Nephron progenitor cell (in vitro differentiated cells): Measurements from ENCODE around the gene TBC1D14.

ENCODE experiments used
- DNase-seq: peaks from one replicate; pipeline ENCODE4 v3.0.0; 2021
- H3K27ac Mint-ChIP-seq: 2 replicates; pipeline ENCODE4 v1.8.0; 2021; ENCODE audit warnings: mild to moderate bottlenecking, moderate library complexity, mixed read lengths
- H3K27me3 Mint-ChIP-seq: 2 replicates; pipeline ENCODE4 v1.8.0; 2021; ENCODE audit warnings: mild to moderate bottlenecking, low read depth, mixed read lengths; ENCODE audit not compliant: poor library complexity
- H3K36me3 Mint-ChIP-seq: 2 replicates; pipeline ENCODE4 v1.8.0; 2021; ENCODE audit warnings: low read depth, mixed read lengths
- H3K4me1 Mint-ChIP-seq: 2 replicates; pipeline ENCODE4 v1.8.0; 2021; ENCODE audit warnings: mixed read lengths
- H3K4me3 Mint-ChIP-seq: 2 replicates; pipeline ENCODE4 v1.8.0; 2021; ENCODE audit warnings: mild to moderate bottlenecking, moderate library complexity, mixed read lengths
- H3K9me3 Mint-ChIP-seq: 2 replicates; pipeline ENCODE4 v1.8.0; 2021; ENCODE audit warnings: mild to moderate bottlenecking, moderate library complexity, mixed read lengths
- TF ChIP-seq, protein P1 (sequence below): fragments of 200-600 bp; sonication (generic); IDR thresholded peaks from 2 replicates; pipeline ENCODE4 v1.5.0; 2021; ENCODE audit warnings: antibody characterized with exemption

Gene TBC1D14

GRCh38 chr4:6928081-6928480, 18.5 kb downstream of the TBC1D14 start:
- DNase-seq = no peak
- peaks cover 9% of the 10 kb centered on the region for H3K9me3 Mint-ChIP-seq
- H3K4me1 Mint-ChIP-seq = peaks cover 58% of the 10 kb centered on the region
- peaks cover 44% of the 10 kb centered on the region for H3K36me3 Mint-ChIP-seq
- TF ChIP-seq, protein P1, sequence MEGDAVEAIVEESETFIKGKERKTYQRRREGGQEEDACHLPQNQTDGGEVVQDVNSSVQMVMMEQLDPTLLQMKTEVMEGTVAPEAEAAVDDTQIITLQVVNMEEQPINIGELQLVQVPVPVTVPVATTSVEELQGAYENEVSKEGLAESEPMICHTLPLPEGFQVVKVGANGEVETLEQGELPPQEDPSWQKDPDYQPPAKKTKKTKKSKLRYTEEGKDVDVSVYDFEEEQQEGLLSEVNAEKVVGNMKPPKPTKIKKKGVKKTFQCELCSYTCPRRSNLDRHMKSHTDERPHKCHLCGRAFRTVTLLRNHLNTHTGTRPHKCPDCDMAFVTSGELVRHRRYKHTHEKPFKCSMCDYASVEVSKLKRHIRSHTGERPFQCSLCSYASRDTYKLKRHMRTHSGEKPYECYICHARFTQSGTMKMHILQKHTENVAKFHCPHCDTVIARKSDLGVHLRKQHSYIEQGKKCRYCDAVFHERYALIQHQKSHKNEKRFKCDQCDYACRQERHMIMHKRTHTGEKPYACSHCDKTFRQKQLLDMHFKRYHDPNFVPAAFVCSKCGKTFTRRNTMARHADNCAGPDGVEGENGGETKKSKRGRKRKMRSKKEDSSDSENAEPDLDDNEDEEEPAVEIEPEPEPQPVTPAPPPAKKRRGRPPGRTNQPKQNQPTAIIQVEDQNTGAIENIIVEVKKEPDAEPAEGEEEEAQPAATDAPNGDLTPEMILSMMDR = no peak
- peaks cover 9% of the 10 kb centered on the region for H3K27me3 Mint-ChIP-seq
- H3K27ac Mint-ChIP-seq = no peak overlapping the region
- H3K4me3 Mint-ChIP-seq = peak overlapping the region; percentile 46

DNA sequence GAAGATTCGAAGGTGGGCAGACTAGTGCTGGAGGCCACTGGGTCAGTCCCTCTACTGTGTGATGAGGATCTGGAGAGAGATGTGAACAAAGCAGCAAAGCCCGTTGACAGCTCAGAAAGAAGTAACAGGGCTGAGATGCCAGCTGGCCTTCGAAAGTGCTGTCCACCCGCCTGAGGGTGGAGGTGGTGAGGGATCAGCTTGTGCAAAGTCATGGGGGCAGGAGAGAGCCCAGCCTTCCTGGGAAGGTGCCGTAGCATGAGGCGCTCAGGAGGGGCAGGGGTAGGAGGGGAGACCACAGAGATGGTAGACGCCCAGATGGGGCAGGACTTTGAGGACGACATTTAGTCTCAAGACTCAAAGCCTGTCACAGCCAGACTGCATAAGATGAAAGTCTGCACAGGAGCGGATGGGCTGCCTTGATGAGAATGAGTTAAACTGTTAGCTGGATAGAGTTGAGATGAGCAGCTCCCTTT, 19.7 kb downstream of the TBC1D14 start:
- Mint-ChIP-seq H3K9me3 (peaks cover 18% of the 10 kb centered on the region), H3K27ac (peak overlapping the region; percentile 30), H3K27me3 (peaks cover 15% of the 10 kb centered on the region), H3K4me3 (peak overlapping the region; percentile 53), H3K4me1 (peaks cover 58% of the 10 kb centered on the region), H3K36me3 (peaks cover 43% of the 10 kb centered on the region)
- TF ChIP-seq, protein P1 = no peak
- no peak for DNase-seq

GRCh38 chr4:6929812-6930464, 20.3 kb downstream of the TBC1D14 start:
- H3K36me3 Mint-ChIP-seq = peaks cover 40% of the 10 kb centered on the region
- peak overlapping the region; percentile 53 for H3K4me3 Mint-ChIP-seq
- peaks cover 18% of the 10 kb centered on the region for H3K9me3 Mint-ChIP-seq
- H3K27ac Mint-ChIP-seq = peak overlapping the region; percentile 30
- peaks cover 58% of the 10 kb centered on the region for H3K4me1 Mint-ChIP-seq
- peak; percentile 39 for DNase-seq
- peaks cover 15% of the 10 kb centered on the region for H3K27me3 Mint-ChIP-seq
- TF ChIP-seq, protein P1 = no peak

DNA sequence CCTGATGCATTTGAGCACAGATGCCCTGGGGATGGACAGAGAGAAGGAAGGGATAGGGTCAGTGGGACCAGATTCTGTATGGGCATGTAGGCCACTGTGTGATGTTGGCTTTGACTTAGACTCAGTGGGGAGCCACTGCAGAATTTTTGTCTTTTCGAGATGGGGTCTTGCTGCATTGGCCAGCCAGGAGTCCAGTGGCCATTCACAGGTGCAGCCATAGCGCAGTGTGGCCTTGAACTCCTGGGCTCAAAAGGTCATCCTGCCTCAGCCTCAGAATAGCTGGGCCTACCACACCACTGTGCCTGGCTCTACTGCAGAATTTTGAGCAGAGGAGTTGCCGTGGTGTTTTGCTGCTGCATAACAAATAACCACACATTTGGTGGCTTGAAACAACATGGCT, 22.8 kb downstream of the TBC1D14 start:
- peaks cover 40% of the 10 kb centered on the region for H3K36me3 Mint-ChIP-seq
- peaks cover 26% of the 10 kb centered on the region for H3K9me3 Mint-ChIP-seq
- DNase-seq = no peak
- peaks cover 45% of the 10 kb centered on the region for H3K4me1 Mint-ChIP-seq
- TF ChIP-seq, protein P1 = no peak
- no peak overlapping the region for H3K4me3 Mint-ChIP-seq
- H3K27ac Mint-ChIP-seq = no peak overlapping the region
- H3K27me3 Mint-ChIP-seq = peaks cover 8% of the 10 kb centered on the region

DNA sequence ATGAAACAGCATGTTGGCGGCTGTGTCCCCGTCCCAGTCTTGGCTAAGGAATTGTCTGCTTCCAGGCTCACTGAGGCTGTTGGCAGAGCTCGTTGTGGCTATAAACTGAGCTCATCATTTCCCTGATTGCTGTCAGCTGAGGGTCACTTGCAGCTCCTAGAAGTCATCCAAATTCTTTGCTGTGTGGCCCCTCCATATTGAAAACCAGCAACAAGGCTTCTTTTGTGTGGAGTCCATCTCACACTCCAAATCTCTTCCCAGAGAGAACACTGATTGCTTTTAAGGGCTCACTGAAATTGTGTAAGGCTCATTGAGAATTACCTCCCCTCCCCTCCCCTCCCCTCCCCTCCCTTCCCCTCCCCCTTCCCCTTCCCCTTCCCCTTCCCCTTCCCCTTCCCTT, 23.3 kb downstream of the TBC1D14 start:
- Mint-ChIP-seq H3K4me1 (peaks cover 45% of the 10 kb centered on the region), H3K27ac (no peak overlapping the region), H3K9me3 (peaks cover 26% of the 10 kb centered on the region), H3K4me3 (no peak overlapping the region), H3K36me3 (peaks cover 40% of the 10 kb centered on the region), H3K27me3 (peaks cover 6% of the 10 kb centered on the region)
- no peak for DNase-seq
- TF ChIP-seq, protein P1 = no peak
